HL-60 (cell line): ENCODE data around the gene SYP.

ENCODE experiments used
- DNase-seq, 2 experiments: peaks; one replicate each; pipeline ENCODE4 v3.0.0-alpha.2; 2010 to 2020; ENCODE audit warnings: low read depth in 1 of 2, low spot score in 1 of 2
- H3K27ac ChIP-seq: fragments of 250-450 bp; sonication (Bioruptor Pico); replicated peaks from 2 replicates; pipeline ENCODE4 v1.5.1; 2020; ENCODE audit warnings: mild to moderate bottlenecking, moderate library complexity
- H3K27me3 ChIP-seq: fragments of 250-450 bp; sonication (Bioruptor Pico); 2 replicates; pipeline ENCODE4 v1.5.1; 2021; ENCODE audit warnings: mild to moderate bottlenecking, moderate library complexity; ENCODE audit not compliant: insufficient read depth, poor library complexity, severe bottlenecking
- H3K4me3 ChIP-seq: replicated peaks from 2 replicates; pipeline ENCODE4 v1.5.1; 2011; ENCODE audit warnings: mild to moderate bottlenecking, control low read depth, low read length; ENCODE audit not compliant: insufficient read depth
- CTCF ChIP-seq: IDR thresholded peaks from one replicate; pipeline ENCODE4 v1.5.1; 2011; ENCODE audit warnings: low read length, control low read depth, inconsistent platforms; ENCODE audit not compliant: insufficient read depth
- GABPA ChIP-seq: IDR thresholded peaks from 2 replicates; pipeline ENCODE4 v1.6.1; 2012; ENCODE audit warnings: low read depth
- POLR2AphosphoS5 ChIP-seq: IDR thresholded peaks from 2 replicates; pipeline ENCODE4 v1.6.1; 2012; ENCODE audit warnings: low read depth
- REST ChIP-seq: IDR thresholded peaks from 2 replicates; pipeline ENCODE4 v1.6.1; 2012; ENCODE audit warnings: low read depth; ENCODE audit not compliant: insufficient replicate concordance
- SPI1 ChIP-seq: IDR thresholded peaks from 2 replicates; pipeline ENCODE4 v1.6.1; 2012; ENCODE audit warnings: low read depth, mild to moderate bottlenecking, borderline replicate concordance

The SYP gene

GRCh38 chrX:49238735-49239134 is 38.7 kb upstream of the SYP start:
- no peak overlapping the region for H3K4me3 ChIP-seq
- TF ChIP-seq GABPA (no peak), REST (no peak), POLR2AphosphoS5 (no peak), SPI1 (no peak), CTCF (no peak)
- no peak for DNase-seq
- no peak overlapping the region for H3K27ac ChIP-seq
- H3K27me3 ChIP-seq = no peaks in the 10 kb centered on the region

- Histone ChIP-seq H3K4me3 (peak overlapping the region; percentile 17; the same call in 1 of the 2 replicates), H3K27me3 (no peaks in the 10 kb centered on the region), H3K27ac (peak overlapping the region; percentile 89)
- TF ChIP-seq REST (no peak), CTCF (no peak), SPI1 (peak; percentile 64; the same call in 1 of the 2 replicates), POLR2AphosphoS5 (peak; percentile 49), GABPA (no peak)
- peak; percentile 57 to 87 for DNase-seq
These were observed 37.1 kb upstream of the SYP start for GRCh38 chrX:49237060-49237459.

GRCh38 chrX:49233887-49234555 is 34.0 kb upstream of the SYP start:
- H3K4me3 ChIP-seq = no peak overlapping the region
- no peak for DNase-seq
- TF ChIP-seq POLR2AphosphoS5 = no peak
- TF ChIP-seq GABPA = no peak
- TF ChIP-seq REST = no peak
- TF ChIP-seq SPI1 = no peak
- TF ChIP-seq CTCF = no peak
- no peak overlapping the region for H3K27ac ChIP-seq
- no peaks in the 10 kb centered on the region for H3K27me3 ChIP-seq
